Left colon (tissue), 2 donors: ENCODE results near the gene ANXA11. TPM values are rescaled to one million over a fixed set of nuclear protein-coding genes. Genes with fewer than 3 reads are reported as not detected.
A peak's percentile ranks its signal among the peaks of the same experiment; 100 is the strongest.
"Not testable (repeated sequence)": the region's sequence is repeated elsewhere in the genome, so short reads cannot be mapped to it uniquely, and the experiment has no call there.

Experiments
- ATAC-seq: fragments of 200-7000 bp; cut with Tn5 transposase; one replicate; pipeline ENCODE4 v1.9.1; 2020; ENCODE audit warnings: mild to moderate bottlenecking, moderate library complexity
- DNase-seq, 2 donors: peaks; one replicate each; pipeline ENCODE4 v3.0.0-alpha.2; 2020
- intact Hi-C, 2 donors: fragments of 100-400 bp; cut with DNase I in 1 of 2; cut with micrococcal nuclease in 1 of 2; formaldehyde crosslinking; loops; one replicate each; pipeline versions ENCODE4 v1.11.2 to v1.14.0; 2022; cut with DNase I, micrococcal nuclease
- long read RNA-seq: library from polyadenylated mRNA; unstranded; transcript quantifications from one replicate; pipeline ENCODE4 v2.0.0, GENCODE V29; 2021
- total RNA-seq, 2 donors: library from RNA; stranded (reverse); fragmentation: NEBNext Ultra II Directional; extraction: Animal tissue kit (Norgen Biotek cat#: 25700); gene quantifications; one replicate each; pipeline ENCODE4 v1.2.1, GENCODE V29; 2021
- donor health status: DM: no; HTN: no; CAD: no.
- donor health status: DM: yes; HTN: yes; CAD: no.

Gene ANXA11
- total RNA-seq, result 100 to 1,000 TPM; 384 to 427 TPM
- long read RNA-seq, full-length matches to known transcripts, result 228 of 1,039 reads
- long read RNA-seq, partial matches to known transcripts, result 732 of 1,039 reads
- long read RNA-seq, other reads (novel, unspliced or antisense), result 79 of 1,039 reads

GRCh38 chr10:80205477-80206276, at the start of gene ANXA11:
Gene ANXA11, minus strand, starts transcription at chr10:80205537. Its CDS starts 32,676 bp downstream, at chr10:80172861.
- intact Hi-C loops, result loop anchor here in 1 of 2 donors (10.0 kb wide), 1 partner anchor 51 kb away; no protein-coding TSS in a partner anchor
- ATAC-seq (peak; percentile 65), DNase-seq (peak; percentile 83 to 92)

- intact Hi-C loops, ATAC-seq, DNase-seq: not testable (repeated sequence)
These were observed 49.4 kb upstream of the ANXA11 start for GRCh38 chr10:80254726-80255125.

- ATAC-seq, intact Hi-C loops, DNase-seq: not testable (repeated sequence)
These were observed 48.6 kb upstream of the ANXA11 start for GRCh38 chr10:80253963-80254271.

GRCh38 chr10:80253266-80253962, 48.1 kb upstream of the ANXA11 start:
- DNase-seq (no peak), ATAC-seq (no peak)
- intact Hi-C loops, result no loop called here

GRCh38 chr10:80252296-80252887, 47.1 kb upstream of the ANXA11 start:
- ATAC-seq, result no peak
- DNase-seq, result no peak
- intact Hi-C loops, result no loop called here

GRCh38 chr10:80251703-80252280, 46.5 kb upstream of the ANXA11 start:
- ATAC-seq, DNase-seq, intact Hi-C loops: not testable (repeated sequence)

- DNase-seq, intact Hi-C loops: not testable (repeated sequence)
- peak; percentile 65 for ATAC-seq
These were observed 45.1 kb upstream of the ANXA11 start for GRCh38 chr10:80250399-80250798.

GRCh38 chr10:80249906-80250305, 44.6 kb upstream of the ANXA11 start:
- intact Hi-C loops, DNase-seq, ATAC-seq: not testable (repeated sequence)

- ATAC-seq, DNase-seq, intact Hi-C loops: not testable (repeated sequence)
These were observed 42.3 kb upstream of the ANXA11 start for GRCh38 chr10:80247611-80248010.

GRCh38 chr10:80244371-80244770, 39.0 kb upstream of the ANXA11 start:
- intact Hi-C loops, DNase-seq, ATAC-seq: not testable (repeated sequence)

- DNase-seq, ATAC-seq, intact Hi-C loops: not testable (repeated sequence)
These were observed 37.0 kb upstream of the ANXA11 start for GRCh38 chr10:80242341-80242740.

GRCh38 chr10:80236457-80236856, 31.1 kb upstream of the ANXA11 start:
- DNase-seq, intact Hi-C loops, ATAC-seq: not testable (repeated sequence)

- ATAC-seq, intact Hi-C loops, DNase-seq: not testable (repeated sequence)
These were observed 29.2 kb upstream of the ANXA11 start for GRCh38 chr10:80234331-80235235.

GRCh38 chr10:80233871-80234270, 28.5 kb upstream of the ANXA11 start:
- DNase-seq, ATAC-seq, intact Hi-C loops: not testable (repeated sequence)

- intact Hi-C loops, ATAC-seq, DNase-seq: not testable (repeated sequence)
These were observed 21.4 kb upstream of the ANXA11 start for GRCh38 chr10:80226723-80227122.

- ATAC-seq, DNase-seq, intact Hi-C loops: not testable (repeated sequence)
These were observed 17.7 kb upstream of the ANXA11 start for GRCh38 chr10:80223031-80223419.

GRCh38 chr10:80218878-80219277, 13.5 kb upstream of the ANXA11 start:
- DNase-seq, ATAC-seq, intact Hi-C loops: not testable (repeated sequence)
